GM12873 (cell line): Measurements from ENCODE around the gene DNAJC17.
A peak's percentile ranks its signal among the peaks of the same experiment; 100 is the strongest.

Source experiments
- TF ChIP-seq, protein P1 (sequence below): IDR thresholded peaks from 2 replicates; pipeline ENCODE4 v1.5.1; 2012; ENCODE audit warnings: low read depth, mild to moderate bottlenecking, moderate library complexity, low read length, control low read depth; ENCODE audit not compliant: insufficient read depth; ENCODE audit errors: missing control alignments

Gene DNAJC17

DNA sequence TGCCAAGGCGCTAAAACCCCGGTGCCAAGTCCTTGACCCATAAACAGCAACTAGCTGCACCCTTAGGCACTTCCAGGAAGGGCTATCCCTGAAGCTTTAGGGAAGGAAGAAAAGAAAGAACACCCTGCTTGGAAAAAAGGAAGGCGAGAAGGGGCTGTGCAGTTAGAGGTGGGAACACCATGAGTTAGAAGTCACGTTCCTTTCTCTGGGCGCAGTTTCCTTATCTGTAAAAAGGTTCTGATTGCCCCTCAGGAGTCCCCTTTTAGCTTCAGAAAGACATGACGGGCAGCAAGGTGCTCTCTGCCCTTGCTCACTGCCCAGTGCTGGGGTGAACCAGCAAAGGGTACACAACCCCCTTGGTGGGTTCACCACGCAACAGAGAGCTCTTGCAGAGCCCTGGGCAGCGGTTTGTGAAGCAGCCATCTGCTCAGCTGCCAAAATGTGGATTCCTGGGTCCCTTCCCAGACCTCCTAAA lies 42.6 kb downstream of the DNAJC17 start:
- TF ChIP-seq, protein P1, sequence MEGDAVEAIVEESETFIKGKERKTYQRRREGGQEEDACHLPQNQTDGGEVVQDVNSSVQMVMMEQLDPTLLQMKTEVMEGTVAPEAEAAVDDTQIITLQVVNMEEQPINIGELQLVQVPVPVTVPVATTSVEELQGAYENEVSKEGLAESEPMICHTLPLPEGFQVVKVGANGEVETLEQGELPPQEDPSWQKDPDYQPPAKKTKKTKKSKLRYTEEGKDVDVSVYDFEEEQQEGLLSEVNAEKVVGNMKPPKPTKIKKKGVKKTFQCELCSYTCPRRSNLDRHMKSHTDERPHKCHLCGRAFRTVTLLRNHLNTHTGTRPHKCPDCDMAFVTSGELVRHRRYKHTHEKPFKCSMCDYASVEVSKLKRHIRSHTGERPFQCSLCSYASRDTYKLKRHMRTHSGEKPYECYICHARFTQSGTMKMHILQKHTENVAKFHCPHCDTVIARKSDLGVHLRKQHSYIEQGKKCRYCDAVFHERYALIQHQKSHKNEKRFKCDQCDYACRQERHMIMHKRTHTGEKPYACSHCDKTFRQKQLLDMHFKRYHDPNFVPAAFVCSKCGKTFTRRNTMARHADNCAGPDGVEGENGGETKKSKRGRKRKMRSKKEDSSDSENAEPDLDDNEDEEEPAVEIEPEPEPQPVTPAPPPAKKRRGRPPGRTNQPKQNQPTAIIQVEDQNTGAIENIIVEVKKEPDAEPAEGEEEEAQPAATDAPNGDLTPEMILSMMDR, result no peak

DNA sequence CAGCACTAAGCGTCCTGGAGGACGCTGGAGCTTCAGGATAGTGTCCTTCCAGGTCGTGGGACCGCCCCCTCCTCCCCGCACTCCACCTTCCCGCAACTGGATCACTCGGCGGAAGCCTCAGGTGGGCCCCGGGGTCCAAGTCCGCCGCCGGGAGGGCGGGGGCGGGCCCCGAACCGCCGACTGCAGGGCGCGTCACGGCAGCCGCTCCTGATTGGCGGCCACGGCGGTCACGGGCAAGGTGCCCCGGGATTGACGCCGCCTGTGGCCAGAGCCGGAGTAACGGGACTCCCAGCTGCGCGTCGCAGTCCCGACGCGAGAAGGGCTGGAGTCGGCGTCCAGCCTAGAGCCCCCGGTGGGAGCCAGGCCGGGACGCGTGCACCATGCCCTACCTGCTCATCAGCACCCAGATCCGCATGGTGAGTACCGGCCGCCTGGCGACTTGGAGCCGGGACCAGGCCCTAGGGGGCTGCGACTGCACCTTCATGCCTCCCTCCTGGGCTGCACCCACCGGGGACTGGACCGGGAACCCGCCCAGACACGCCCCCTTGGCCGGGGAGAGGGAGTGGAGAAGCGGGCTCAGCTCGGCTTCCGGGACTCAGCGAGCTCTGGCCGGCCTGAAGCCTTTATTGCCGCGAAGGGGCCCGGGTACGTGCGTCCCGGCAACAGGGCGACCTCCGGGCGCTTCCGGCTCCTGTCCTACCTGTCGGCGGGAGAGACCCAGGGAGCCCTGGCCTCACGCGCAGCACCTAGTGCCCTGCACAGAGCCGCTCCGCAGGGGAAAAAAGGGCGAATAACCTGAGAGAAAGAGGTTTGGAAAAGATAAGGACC lies 43.3 kb downstream of the DNAJC17 start, which contains the start of gene GCHFR:
TSS of gene GCHFR (plus strand) at position 268 of the 828 bp plus-strand sequence. CDS start at position 381, 113 bp downstream.
- TF ChIP-seq, protein P1, result peak; percentile 43

DNA sequence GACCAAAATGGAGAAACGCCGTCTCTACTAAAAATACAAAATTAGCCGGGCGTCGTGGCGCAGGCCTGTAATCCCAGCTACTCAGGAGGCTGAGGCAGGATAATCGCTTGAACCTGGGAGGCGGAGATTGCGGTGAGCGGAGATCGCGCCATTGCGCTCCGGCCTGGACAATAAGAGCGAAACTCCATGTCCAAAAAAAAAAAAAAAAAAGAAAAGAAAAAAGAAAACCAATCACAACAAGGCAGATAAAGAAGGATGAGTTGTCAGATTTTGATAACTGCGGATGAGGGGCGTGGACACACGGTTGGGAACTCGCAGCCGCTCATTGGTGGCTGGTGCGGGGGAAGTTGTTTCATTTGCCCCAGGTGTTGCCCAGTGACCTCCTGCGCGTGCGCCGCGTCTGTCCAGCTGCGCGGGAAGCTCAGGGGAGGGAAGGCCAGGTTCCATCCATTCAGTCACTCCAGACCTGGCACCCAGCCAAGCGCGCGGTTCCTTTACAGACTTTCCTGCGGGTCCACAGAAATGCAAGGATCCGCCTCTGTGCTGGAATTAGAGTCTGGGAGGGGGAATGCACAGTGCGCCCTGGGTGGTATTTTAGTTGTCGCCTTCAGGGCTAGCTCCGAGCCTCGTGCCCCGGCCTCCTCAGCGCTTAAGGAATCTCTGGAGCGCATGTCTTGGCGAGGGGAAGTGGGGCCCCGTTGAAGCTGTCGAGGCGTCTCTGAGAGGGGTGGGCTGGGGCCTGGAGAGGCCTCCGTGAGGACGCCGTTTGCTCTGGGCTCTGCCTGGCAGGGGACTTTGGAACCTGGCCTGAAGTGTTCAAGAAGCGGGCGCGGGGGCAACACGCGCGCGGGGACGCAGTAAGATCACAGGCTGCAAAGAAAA lies 44.1 kb downstream of the DNAJC17 start:
- TF ChIP-seq, protein P1, result no peak

DNA sequence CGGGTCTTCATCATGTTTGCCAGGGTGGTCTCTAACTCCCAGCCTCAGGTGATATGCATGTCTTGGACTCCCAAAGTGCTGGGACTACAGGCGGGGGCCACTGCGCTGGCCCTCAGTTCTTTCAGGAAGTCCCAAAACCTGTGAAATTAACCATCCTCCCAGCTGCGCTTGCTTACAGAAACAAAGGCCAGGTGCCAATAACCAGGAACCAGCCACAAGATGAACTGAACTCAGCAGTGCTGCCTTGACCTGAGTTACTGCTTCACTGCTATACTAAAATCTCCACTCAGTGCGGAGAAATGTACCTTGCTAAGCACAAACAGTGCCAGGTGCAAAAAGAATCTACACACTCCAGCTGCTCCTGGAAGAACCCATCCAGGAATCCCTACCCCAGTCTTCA lies 47.3 kb downstream of the DNAJC17 start:
- TF ChIP-seq, protein P1, result no peak

DNA sequence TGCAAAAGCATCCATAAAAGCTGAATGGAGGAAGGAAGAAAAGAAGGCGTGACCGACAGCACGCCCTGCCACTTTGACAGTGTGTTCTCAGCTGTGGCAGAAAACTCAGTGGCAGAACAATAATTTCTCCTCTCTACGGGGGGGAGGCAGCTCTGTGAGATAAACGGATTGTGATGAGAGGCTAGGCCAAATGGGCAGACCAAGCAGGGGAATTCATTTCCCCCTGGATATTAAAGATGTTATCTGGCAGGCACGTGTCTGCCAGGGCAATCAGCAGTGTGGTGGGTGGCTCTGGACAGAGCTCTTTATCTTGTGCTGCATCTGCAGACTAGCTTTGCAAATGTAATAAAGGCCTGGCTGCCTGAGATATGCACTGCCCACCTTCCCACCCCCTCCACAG lies 50.3 kb downstream of the DNAJC17 start:
- TF ChIP-seq, protein P1, result no peak

DNA sequence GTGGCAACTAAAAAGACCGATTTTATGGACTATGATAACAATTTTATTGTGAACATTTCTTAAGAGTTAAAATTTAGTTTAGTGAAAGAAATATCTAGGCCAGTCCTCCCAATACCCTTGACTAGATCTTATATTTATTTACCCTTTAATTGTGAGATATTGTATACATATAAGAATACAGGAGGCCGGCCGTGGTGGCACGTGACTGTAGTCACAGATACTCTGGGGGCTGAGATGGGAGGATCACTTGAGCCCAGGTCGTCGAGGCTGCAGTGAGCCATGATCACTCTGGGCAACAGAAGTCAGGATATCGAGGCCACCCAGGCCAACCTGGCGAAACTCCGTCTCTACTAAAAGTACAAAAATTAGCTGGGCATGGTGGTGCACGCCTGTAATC lies 51.5 kb downstream of the DNAJC17 start:
- TF ChIP-seq, protein P1, result no peak
